ENCODE data around the gene NOTCH2. TPM values are rescaled to one million over a fixed set of nuclear protein-coding genes. Genes with fewer than 3 reads are reported as not detected.

Gene NOTCH2
- total and polyA plus RNA-seq, 10 of the 15 experiments (the other 5 are each of a cell fraction or from before 2014, with no cell fraction given) = 0.02 to 2.0 (median 0.62) TPM; not detected in 1

DNA sequence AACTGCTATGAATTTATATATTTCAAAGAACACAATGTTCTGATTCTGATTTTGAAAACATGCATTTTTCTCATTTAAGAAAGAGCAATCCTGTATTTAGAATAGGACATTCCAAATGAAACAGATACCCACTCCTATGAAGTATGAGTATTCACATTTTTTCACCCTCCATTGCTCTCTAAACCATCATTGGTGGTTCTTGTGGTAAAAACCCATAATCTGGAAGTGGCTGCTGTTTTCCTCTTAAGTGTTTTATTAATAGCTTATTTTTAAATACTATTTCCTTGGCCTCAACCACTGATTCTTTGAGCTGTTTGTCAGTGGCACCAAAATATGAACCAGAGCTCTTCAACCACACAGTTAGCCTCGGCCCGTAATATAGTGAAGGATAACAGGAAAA is 113.2 kb downstream of the NOTCH2 start:
- Histone ChIP-seq H3K27ac (ENCODE audit: control insufficient read depth, insufficient read depth) (no peak overlapping the region), H3K4me2 (ENCODE audit: control insufficient read depth, insufficient read depth) (no peak overlapping the region), H3K27me3 (replicated peaks in 1 of 2; ENCODE audit: control insufficient read depth in 2 of 2, insufficient read depth in 2 of 2, low read length in 1 of 2) (no peaks in the 10 kb centered on the region), H3K79me2 (ENCODE audit: control insufficient read depth, insufficient read depth, low read length) (no peaks in the 10 kb centered on the region), H3K9me3 (replicated peaks; ENCODE audit: control insufficient read depth, insufficient read depth, low read length) (no peaks in the 10 kb centered on the region), H2AFZ (ENCODE audit: control insufficient read depth, low read depth, low read length) (no peak overlapping the region), H4K20me1 (ENCODE audit: control insufficient read depth, insufficient read depth) (no peaks in the 10 kb centered on the region), H3K4me3 (no peak overlapping the region), H3K36me3 (ENCODE audit: control insufficient read depth in 2 of 2, insufficient read depth in 2 of 2, low read length in 1 of 2) (no peaks in the 10 kb centered on the region), H3K4me1 (ENCODE audit: control insufficient read depth, insufficient read depth, low read length) (no peaks in the 10 kb centered on the region; the same call in 1 of the 2 replicates), H3K9ac (ENCODE audit: control insufficient read depth, insufficient read depth, low read length) (no peak overlapping the region)
- intact Hi-C loops (cut with micrococcal nuclease; ENCODE audit: unreplicated experiment) = no loop called here
- SMC1A ChIA-PET (ENCODE audit: uncharacterized antibody, unreplicated experiment) = no interaction called here
- no TSS peak for BruUV-seq (replicated peaks)
- WGBS (ENCODE audit: insufficient coverage, insufficient replicate concordance, low lambda C conversion rate, missing lambda C conversion rate) = 98% methylated on average over 2 of the region's 2 CpGs
- RAD21 ChIA-PET (ENCODE audit: unreplicated experiment) = no interaction called here
- no peak for ATAC-seq
- CTCF ChIA-PET = interaction anchor here (1.4 kb wide), 1 partner anchor 8 kb away, joined by 5 read pairs; no protein-coding TSS in a partner anchor
- in situ Hi-C loops (cut with MboI) = no loop called here
- no peak for FAIRE-seq
- TF ChIP-seq HDGF (IDR thresholded peaks at IDR 0.05) (no peak), E4F1 (IDR thresholded peaks at IDR 0.05; ENCODE audit: borderline replicate concordance, partially characterized antibody) (no peak), SREBF1 (IDR thresholded peaks at IDR 0.05; ENCODE audit: low read length) (no peak), HCFC1 (IDR thresholded peaks at IDR 0.05; ENCODE audit: low read length) (no peak), YY1 (IDR thresholded peaks at IDR 0.05; ENCODE audit: low read depth, low read length) (no peak), CHD4 (IDR thresholded peaks at IDR 0.05) (no peak), RCOR1 (conservative IDR thresholded peaks at IDR 0.05; ENCODE audit: low read depth, low read length) (no peak), MXI1 (IDR thresholded peaks at IDR 0.05; ENCODE audit: low read depth, low read length) (no peak), CEBPB (IDR thresholded peaks at IDR 0.05; ENCODE audit: borderline replicate concordance in 1 of 2, low read depth in 2 of 2, low read length in 2 of 2) (no peak), TAF1 (IDR thresholded peaks at IDR 0.05; ENCODE audit: borderline replicate concordance, low read depth, low read length) (no peak), YBX1 (IDR thresholded peaks at IDR 0.05) (no peak), ESRRA (IDR thresholded peaks at IDR 0.05; ENCODE audit: low read length) (no peak)
- TF ChIP-seq, protein P1, sequence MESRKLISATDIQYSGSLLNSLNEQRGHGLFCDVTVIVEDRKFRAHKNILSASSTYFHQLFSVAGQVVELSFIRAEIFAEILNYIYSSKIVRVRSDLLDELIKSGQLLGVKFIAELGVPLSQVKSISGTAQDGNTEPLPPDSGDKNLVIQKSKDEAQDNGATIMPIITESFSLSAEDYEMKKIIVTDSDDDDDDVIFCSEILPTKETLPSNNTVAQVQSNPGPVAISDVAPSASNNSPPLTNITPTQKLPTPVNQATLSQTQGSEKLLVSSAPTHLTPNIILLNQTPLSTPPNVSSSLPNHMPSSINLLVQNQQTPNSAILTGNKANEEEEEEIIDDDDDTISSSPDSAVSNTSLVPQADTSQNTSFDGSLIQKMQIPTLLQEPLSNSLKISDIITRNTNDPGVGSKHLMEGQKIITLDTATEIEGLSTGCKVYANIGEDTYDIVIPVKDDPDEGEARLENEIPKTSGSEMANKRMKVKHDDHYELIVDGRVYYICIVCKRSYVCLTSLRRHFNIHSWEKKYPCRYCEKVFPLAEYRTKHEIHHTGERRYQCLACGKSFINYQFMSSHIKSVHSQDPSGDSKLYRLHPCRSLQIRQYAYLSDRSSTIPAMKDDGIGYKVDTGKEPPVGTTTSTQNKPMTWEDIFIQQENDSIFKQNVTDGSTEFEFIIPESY (IDR thresholded peaks at IDR 0.05) = no peak
- DNase-seq (ENCODE audit: low read depth, low spot score) = no peak
- POLR2A ChIA-PET = no interaction called here

Measured in GM12878 (cell line).